ENCODE results near the gene MALT1. TPM values are rescaled to one million over a fixed set of nuclear protein-coding genes. Genes with fewer than 3 reads are reported as not detected.

The MALT1 gene
- total RNA-seq, 1 experiment from 2014 or later = 22.6 TPM

GRCh38 chr18:58668211-58668610, 3.1 kb upstream of the MALT1 start:
- H3K9me3 Mint-ChIP-seq (ENCODE audit: unreplicated experiment) = no peaks in the 10 kb centered on the region
- H3K9me3 ChIP-seq = no peaks in the 10 kb centered on the region
- POLR2A ChIA-PET = no interaction called here
- DNase-seq = no peak
- no peaks in the 10 kb centered on the region for H3K27me3 ChIP-seq (replicated peaks; ENCODE audit: control insufficient read depth, insufficient read depth, low read length)
- no peaks in the 10 kb centered on the region for H3K36me3 ChIP-seq (ENCODE audit: control insufficient read depth, insufficient read depth, low read length)
- no peak for TF ChIP-seq CTCF (IDR thresholded peaks at IDR 0.05; ENCODE audit: insufficient read depth in 1 of 2, low read depth in 1 of 2, low read length in 1 of 2, severe bottlenecking in 1 of 2, unreplicated experiment in 1 of 2)
- H3K4me1 Mint-ChIP-seq (ENCODE audit: low read depth, unreplicated experiment) = peaks cover 7% of the 10 kb centered on the region
- H3K27ac Mint-ChIP-seq (ENCODE audit: unreplicated experiment) = no peak overlapping the region
- BruUV-seq (replicated peaks) = no TSS peak
- no peaks in the 10 kb centered on the region for H3K4me1 ChIP-seq
- no peak overlapping the region for H3K4me3 ChIP-seq (ENCODE audit: low read depth, low read length)
- no peaks in the 10 kb centered on the region for H3K27me3 Mint-ChIP-seq (ENCODE audit: insufficient read depth, unreplicated experiment)
- CTCF ChIA-PET = no interaction called here
- intact Hi-C loops (cut with micrococcal nuclease; ENCODE audit: unreplicated experiment) = no loop called here
- peaks cover 5% of the 10 kb centered on the region for H3K36me3 Mint-ChIP-seq (ENCODE audit: insufficient read depth, unreplicated experiment)
- H3K4me3 Mint-ChIP-seq (ENCODE audit: unreplicated experiment) = no peak overlapping the region

- ChIA-PET POLR2A (no interaction called here), CTCF (no interaction called here)
- H3K4me1 Mint-ChIP-seq (ENCODE audit: low read depth, unreplicated experiment) = peaks cover 8% of the 10 kb centered on the region
- no peaks in the 10 kb centered on the region for H3K4me1 ChIP-seq
- no peaks in the 10 kb centered on the region for H3K9me3 ChIP-seq
- H3K27ac Mint-ChIP-seq (ENCODE audit: unreplicated experiment) = no peak overlapping the region
- intact Hi-C loops (cut with micrococcal nuclease; ENCODE audit: unreplicated experiment) = no loop called here
- no TSS peak for BruUV-seq (replicated peaks)
- TF ChIP-seq CTCF (IDR thresholded peaks at IDR 0.05; ENCODE audit: insufficient read depth in 1 of 2, low read depth in 1 of 2, low read length in 1 of 2, severe bottlenecking in 1 of 2, unreplicated experiment in 1 of 2) = no peak
- no peaks in the 10 kb centered on the region for H3K27me3 Mint-ChIP-seq (ENCODE audit: insufficient read depth, unreplicated experiment)
- H3K36me3 Mint-ChIP-seq (ENCODE audit: insufficient read depth, unreplicated experiment) = peaks cover 7% of the 10 kb centered on the region
- no peak overlapping the region for H3K4me3 ChIP-seq (ENCODE audit: low read depth, low read length)
- H3K4me3 Mint-ChIP-seq (ENCODE audit: unreplicated experiment) = no peak overlapping the region
- H3K9me3 Mint-ChIP-seq (ENCODE audit: unreplicated experiment) = no peaks in the 10 kb centered on the region
- DNase-seq = no peak
- H3K36me3 ChIP-seq (ENCODE audit: control insufficient read depth, insufficient read depth, low read length) = no peaks in the 10 kb centered on the region
- no peaks in the 10 kb centered on the region for H3K27me3 ChIP-seq (replicated peaks; ENCODE audit: control insufficient read depth, insufficient read depth, low read length)
These were observed 2.4 kb upstream of the MALT1 start for GRCh38 chr18:58668897-58669296.

- DNase-seq = no peak
- ChIA-PET POLR2A (interaction anchor here (0.7 kb wide), 1 partner anchor 120 kb away, joined by 3 read pairs; no protein-coding TSS in a partner anchor), CTCF (no interaction called here)
- H3K27me3 Mint-ChIP-seq (ENCODE audit: insufficient read depth, unreplicated experiment) = no peaks in the 10 kb centered on the region
- H3K4me3 Mint-ChIP-seq (ENCODE audit: unreplicated experiment) = peak overlapping the region; percentile 94
- intact Hi-C loops (cut with micrococcal nuclease; ENCODE audit: unreplicated experiment) = loop anchor here (2.0 to 5.0 kb wide), 3 partner anchors 41 to 143 kb away; partner anchors contain the start of gene ALPK2
- Histone ChIP-seq H3K4me3 (ENCODE audit: low read depth, low read length) (peak overlapping the region; percentile 47; the same call in 1 of the 2 replicates), H3K36me3 (ENCODE audit: control insufficient read depth, insufficient read depth, low read length) (no peaks in the 10 kb centered on the region), H3K4me1 (no peaks in the 10 kb centered on the region), H3K27me3 (replicated peaks; ENCODE audit: control insufficient read depth, insufficient read depth, low read length) (no peaks in the 10 kb centered on the region), H3K9me3 (no peaks in the 10 kb centered on the region)
- H3K36me3 Mint-ChIP-seq (ENCODE audit: insufficient read depth, unreplicated experiment) = peaks cover 12% of the 10 kb centered on the region
- no peaks in the 10 kb centered on the region for H3K9me3 Mint-ChIP-seq (ENCODE audit: unreplicated experiment)
- H3K4me1 Mint-ChIP-seq (ENCODE audit: low read depth, unreplicated experiment) = peaks cover 15% of the 10 kb centered on the region
- H3K27ac Mint-ChIP-seq (ENCODE audit: unreplicated experiment) = no peak overlapping the region
- no TSS peak for BruUV-seq (replicated peaks)
- TF ChIP-seq CTCF (IDR thresholded peaks at IDR 0.05; ENCODE audit: insufficient read depth in 1 of 2, low read depth in 1 of 2, low read length in 1 of 2, severe bottlenecking in 1 of 2, unreplicated experiment in 1 of 2) = no peak
These were observed 1.4 kb upstream of the MALT1 start for GRCh38 chr18:58669731-58670378.

Measured in Caco-2 (cell line).